ENCODE measurements around the gene GLIPR1L2.

The GLIPR1L2 gene

DNA sequence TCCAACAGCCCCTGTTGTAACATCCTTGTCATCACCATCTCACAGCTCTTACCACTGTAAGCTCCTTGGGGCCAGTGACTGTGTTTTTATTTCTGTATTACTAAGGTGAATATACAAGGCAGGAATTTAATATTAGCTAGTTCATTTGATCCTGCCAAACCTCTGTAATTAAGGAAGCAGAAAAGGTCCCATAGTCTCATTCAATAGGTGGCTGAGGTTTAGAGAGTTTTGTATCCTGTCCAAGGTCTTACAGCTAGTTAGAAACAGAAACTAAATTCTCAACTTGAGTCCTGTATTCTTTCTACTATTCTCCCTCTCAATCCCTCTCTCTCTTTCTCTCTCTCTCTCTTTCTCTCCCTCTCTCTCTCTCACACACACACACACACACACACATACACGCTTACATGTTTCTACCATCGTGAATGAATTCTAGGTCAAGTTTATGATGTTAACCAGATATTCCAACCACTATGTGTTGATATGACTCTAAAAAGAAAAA is 89.1 kb downstream of the GLIPR1L2 start:
- DNase-seq = no peak

DNA sequence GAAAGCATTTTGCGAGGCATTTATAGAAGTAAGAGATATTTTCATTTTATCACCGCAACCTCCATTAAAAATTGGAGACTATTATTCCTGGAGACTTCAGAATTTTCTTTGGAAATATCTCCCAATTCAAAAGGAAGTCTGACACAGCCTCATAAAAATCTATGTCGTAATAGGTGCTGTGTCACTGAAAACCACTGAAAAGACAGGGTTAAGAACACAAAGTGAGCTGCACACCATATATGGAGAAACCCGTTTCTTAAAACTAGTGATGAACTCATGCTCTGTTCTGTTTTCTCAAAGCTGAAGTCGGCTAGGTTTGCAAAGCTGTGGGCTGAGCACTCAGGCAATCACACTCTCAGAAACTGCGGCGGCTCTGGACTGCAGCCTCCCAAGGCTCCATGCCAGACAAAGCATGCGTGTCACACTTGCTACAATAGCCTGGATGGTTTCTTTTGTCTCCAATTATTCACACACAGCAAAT is 89.6 kb downstream of the GLIPR1L2 start, which contains the start of gene GLIPR1:
Gene GLIPR1, plus strand, starts transcription at position 287 of the 481 bp plus-strand sequence. Its CDS starts 126 bp downstream, at position 413.
- DNase-seq = peak; percentile 58 to 71

DNA sequence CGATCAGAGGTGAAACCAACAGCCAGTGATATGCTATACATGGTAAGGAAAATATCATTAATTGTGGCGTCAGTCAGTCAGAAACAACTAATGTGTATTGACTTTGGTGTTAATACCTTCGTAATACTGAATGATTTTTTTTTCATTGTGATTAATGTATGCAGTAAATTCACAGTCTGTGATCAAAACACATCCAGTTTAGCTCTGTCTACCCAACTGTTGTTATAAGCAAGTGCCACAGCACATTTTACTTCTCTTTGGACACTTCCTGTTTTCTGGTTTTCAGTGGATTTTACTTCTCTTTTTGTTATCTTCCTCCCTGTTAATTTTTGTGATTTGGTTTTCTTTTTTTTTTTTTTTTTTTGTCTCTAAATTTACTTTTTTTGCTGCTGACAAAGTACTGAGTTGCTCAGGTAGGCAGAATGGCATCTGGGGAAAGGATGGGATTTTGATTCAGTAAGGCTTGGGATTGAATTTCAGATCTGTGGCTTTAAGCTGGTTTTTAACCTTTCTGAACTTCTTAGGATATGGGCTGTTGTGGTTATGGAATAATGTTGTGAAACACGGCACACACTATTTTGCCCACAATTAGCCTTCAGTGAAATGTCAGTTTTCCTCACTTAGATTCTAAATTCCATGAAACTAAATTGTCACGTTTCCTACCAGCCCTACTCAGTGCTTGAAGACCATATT is 90.3 kb downstream of the GLIPR1L2 start:
- no peak for DNase-seq

DNA sequence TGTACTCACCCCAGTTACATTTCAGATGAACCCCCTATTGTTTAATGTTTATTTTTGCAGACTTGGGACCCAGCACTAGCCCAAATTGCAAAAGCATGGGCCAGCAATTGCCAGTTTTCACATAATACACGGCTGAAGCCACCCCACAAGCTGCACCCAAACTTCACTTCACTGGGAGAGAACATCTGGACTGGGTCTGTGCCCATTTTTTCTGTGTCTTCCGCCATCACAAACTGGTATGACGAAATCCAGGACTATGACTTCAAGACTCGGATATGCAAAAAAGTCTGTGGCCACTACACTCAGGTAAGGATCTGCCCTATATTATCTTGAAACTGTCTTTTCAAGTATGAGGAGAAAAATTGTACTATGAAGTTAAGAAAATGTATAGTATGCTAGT is 90.9 kb downstream of the GLIPR1L2 start:
- DNase-seq = no peak

All from stimulated activated CD4-positive, alpha-beta T cell treated with anti-CD3 and anti-CD28 coated beads, Interleukin-4, amount 100 ng/mL, for 4 hours (primary cell).